Mesenchymal stem cell (in vitro differentiated cells and primary cell): ENCODE results near the gene PDE8A.

Experiments used
- DNase-seq: peaks from one replicate; pipeline ENCODE4 v3.0.0-alpha.2; 2013
- H2AFZ ChIP-seq: one replicate; pipeline ENCODE4 v1.6.1; 2013; ENCODE audit warnings: low read depth, mild to moderate bottlenecking, control low read depth, inconsistent platforms, low read length, moderate library complexity
- H2AK5ac ChIP-seq: 2 replicates; pipeline ENCODE4 v1.6.1; 2013; ENCODE audit warnings: low read length, moderate library complexity, mild to moderate bottlenecking, inconsistent platforms; ENCODE audit not compliant: severe bottlenecking
- H2BK120ac ChIP-seq: one replicate; pipeline ENCODE4 v1.6.1; 2013; ENCODE audit warnings: low read depth, mild to moderate bottlenecking, inconsistent platforms, low read length, moderate library complexity
- H2BK12ac ChIP-seq, 2 experiments: one replicate each; pipeline ENCODE4 v1.6.1; 2013; ENCODE audit warnings: inconsistent platforms in 2 of 2, low read length in 2 of 2, mild to moderate bottlenecking in 2 of 2, moderate library complexity in 2 of 2, control low read depth in 1 of 2
- H2BK15ac ChIP-seq: one replicate; pipeline ENCODE4 v1.6.1; 2013; ENCODE audit warnings: mild to moderate bottlenecking, low read depth, inconsistent platforms; ENCODE audit not compliant: poor library complexity, severe bottlenecking
- H2BK5ac ChIP-seq: 2 replicates; pipeline ENCODE4 v1.6.1; 2013; ENCODE audit warnings: low read depth, mild to moderate bottlenecking, low read length, control low read depth, inconsistent platforms; ENCODE audit not compliant: poor library complexity, severe bottlenecking
- H3K14ac ChIP-seq, 2 experiments: one replicate each; pipeline ENCODE4 v1.6.1; 2013; ENCODE audit warnings: inconsistent platforms in 2 of 2, low read length in 2 of 2, control low read depth in 1 of 2, mild to moderate bottlenecking in 1 of 2, moderate library complexity in 1 of 2
- H3K18ac ChIP-seq, 2 experiments: one replicate each; pipeline ENCODE4 v1.6.1; 2013; ENCODE audit warnings: inconsistent platforms in 2 of 2, low read length in 2 of 2, control low read depth in 1 of 2, low read depth in 1 of 2, mild to moderate bottlenecking in 1 of 2
- H3K23ac ChIP-seq, 2 experiments: one replicate each; pipeline ENCODE4 v1.6.1; 2013; ENCODE audit warnings: inconsistent platforms in 2 of 2, low read length in 2 of 2, mild to moderate bottlenecking in 2 of 2, moderate library complexity in 2 of 2, control low read depth in 1 of 2
- H3K27ac ChIP-seq: 2 replicates; pipeline ENCODE4 v1.5.1; 2013; ENCODE audit warnings: mild to moderate bottlenecking, moderate library complexity, low read length, control low read depth, inconsistent platforms; ENCODE audit not compliant: poor library complexity, severe bottlenecking
- H3K27me3 ChIP-seq, 2 experiments: 2 replicates each; pipeline versions ENCODE4 v1.6.1 to v1.7.0; 2013; ENCODE audit warnings: low read length in 2 of 2, mild to moderate bottlenecking in 2 of 2, moderate library complexity in 2 of 2, control low read depth in 1 of 2, inconsistent platforms in 1 of 2; ENCODE audit not compliant: control insufficient read depth in 1 of 2, insufficient read depth in 1 of 2
- H3K36me3 ChIP-seq, 2 experiments: 2 replicates each; pipeline versions ENCODE4 v1.6.1 to v1.7.0; 2013; ENCODE audit warnings: low read length in 2 of 2, control low read depth in 1 of 2, inconsistent platforms in 1 of 2, low read depth in 1 of 2, mild to moderate bottlenecking in 1 of 2; ENCODE audit not compliant: insufficient read depth in 2 of 2, control insufficient read depth in 1 of 2
- H3K4ac ChIP-seq, 2 experiments: one replicate each; pipeline ENCODE4 v1.6.1; 2013; ENCODE audit warnings: inconsistent platforms in 2 of 2, low read length in 2 of 2, mild to moderate bottlenecking in 2 of 2, moderate library complexity in 2 of 2, control low read depth in 1 of 2, low read depth in 1 of 2
- H3K4me1 ChIP-seq: 2 replicates; pipeline ENCODE4 v1.6.1; 2013; ENCODE audit warnings: low read depth, low read length, control low read depth; ENCODE audit not compliant: control insufficient read depth, insufficient read depth
- H3K4me2 ChIP-seq: 2 replicates; pipeline ENCODE4 v1.6.1; 2013; ENCODE audit warnings: low read length, mild to moderate bottlenecking, inconsistent platforms; ENCODE audit not compliant: poor library complexity, severe bottlenecking
- H3K4me3 ChIP-seq, 2 experiments: 2 replicates each; pipeline versions ENCODE4 v1.5.1 to v1.7.0; 2013; ENCODE audit warnings: low read length in 2 of 2, mild to moderate bottlenecking in 2 of 2, control low read depth in 1 of 2, low read depth in 1 of 2; ENCODE audit not compliant: insufficient read depth in 1 of 2
- H3K79me1 ChIP-seq: replicated peaks from 2 replicates; pipeline ENCODE4 v1.6.1; 2013; ENCODE audit warnings: mild to moderate bottlenecking, control low read depth, low read length, inconsistent platforms; ENCODE audit not compliant: poor library complexity, severe bottlenecking
- H3K9ac ChIP-seq: 2 replicates; pipeline ENCODE4 v1.7.0; 2013; ENCODE audit warnings: mild to moderate bottlenecking, low read length, moderate library complexity
- H3K9me3 ChIP-seq: 2 replicates; pipeline ENCODE4 v1.7.0; 2013; ENCODE audit warnings: mild to moderate bottlenecking, low read length; ENCODE audit not compliant: control insufficient read depth
- H4K8ac ChIP-seq: one replicate; pipeline ENCODE4 v1.6.1; 2013; ENCODE audit warnings: inconsistent platforms, mild to moderate bottlenecking, low read length, moderate library complexity
- H4K91ac ChIP-seq: one replicate; pipeline ENCODE4 v1.6.1; 2013; ENCODE audit warnings: mild to moderate bottlenecking, low read length, inconsistent platforms
- WGBS: methylation state at CpG from one replicate; pipeline ENCODE4 v1.1.7; 2013; ENCODE audit warnings: mixed read lengths; 5-methylcytosine and 5-hydroxymethylcytosine counted together

PDE8A gene

DNA sequence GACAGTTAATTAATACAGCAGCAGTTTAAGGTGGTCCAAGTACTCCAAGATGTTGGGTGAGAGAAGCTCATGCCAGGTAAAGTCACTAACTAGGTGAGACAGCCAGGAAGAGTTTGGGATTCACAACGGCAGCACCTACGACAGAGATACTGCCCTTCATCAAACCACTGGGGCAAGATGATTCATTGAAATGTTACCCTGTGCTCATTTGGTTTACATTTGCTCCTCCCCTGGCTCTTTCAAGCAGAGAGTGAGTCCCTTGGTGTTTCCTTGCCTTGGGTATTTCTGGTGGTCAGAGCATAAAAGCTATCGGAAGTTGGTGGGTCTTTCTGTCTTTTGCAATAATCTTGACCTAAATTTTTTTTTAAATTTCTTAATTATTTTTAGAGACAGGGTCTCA, 19.9 kb upstream of the PDE8A start:
- Histone ChIP-seq H3K18ac (no peak overlapping the region), H2BK120ac (no peak overlapping the region)

DNA sequence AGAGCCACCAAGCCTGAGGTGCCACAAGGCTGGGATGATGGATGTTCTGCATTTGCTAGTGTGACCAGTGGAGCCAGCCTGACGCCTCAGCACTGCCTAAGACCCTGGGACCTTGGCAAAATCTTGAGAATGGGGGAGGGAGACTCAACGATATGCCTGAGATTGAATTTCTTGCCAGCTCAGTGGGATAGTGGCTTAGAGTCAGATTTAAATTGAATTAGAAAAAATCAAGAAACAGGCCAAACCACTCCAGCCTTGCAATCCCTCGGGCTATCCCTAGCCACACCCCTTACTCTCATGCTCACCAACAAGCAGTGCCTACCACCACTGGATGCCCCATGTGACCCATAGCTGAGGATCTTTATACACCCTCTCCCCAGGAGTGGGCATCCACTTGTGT, 18.7 kb upstream of the PDE8A start:
- Histone ChIP-seq H3K79me1 (no peaks in the 10 kb centered on the region), H2BK5ac (no peak overlapping the region), H2BK120ac (no peak overlapping the region), H3K4me2 (no peak overlapping the region), H3K23ac (no peak overlapping the region), H4K8ac (no peak overlapping the region), H3K4me3 (no peak overlapping the region), H3K36me3 (no peaks in the 10 kb centered on the region), H4K91ac (no peak overlapping the region), H3K27ac (no peak overlapping the region), H3K4me1 (peaks cover 3% of the 10 kb centered on the region), H2BK15ac (no peak overlapping the region), H3K9me3 (peaks cover 13% of the 10 kb centered on the region), H3K14ac (no peak overlapping the region), H3K27me3 (no peaks in the 10 kb centered on the region), H3K9ac (no peak overlapping the region), H2BK12ac (no peak overlapping the region), H2AK5ac (no peak overlapping the region), H3K18ac (no peak overlapping the region), H2AFZ (no peak overlapping the region), H3K4ac (no peak overlapping the region)
- 97% methylated on average over 3 of the region's 3 CpGs for WGBS
- no peak for DNase-seq

More for the DNA sequence above, 19.9 kb upstream of the PDE8A start:
- no peak overlapping the region for H4K91ac ChIP-seq
- H3K14ac ChIP-seq, result no peak overlapping the region
- peak overlapping the region; percentile 35 for H2AK5ac ChIP-seq
- H3K9me3 ChIP-seq, result peaks cover 13% of the 10 kb centered on the region
- no peak overlapping the region for H2BK12ac ChIP-seq
- no peak overlapping the region for H3K4me2 ChIP-seq
- H4K8ac ChIP-seq, result no peak overlapping the region
- H3K36me3 ChIP-seq, result no peaks in the 10 kb centered on the region
- H3K79me1 ChIP-seq, result no peaks in the 10 kb centered on the region
- H3K9ac ChIP-seq, result no peak overlapping the region
- no peak overlapping the region for H2AFZ ChIP-seq
- DNase-seq, result no peak
- H3K23ac ChIP-seq, result no peak overlapping the region
- H3K27ac ChIP-seq, result no peak overlapping the region
- no peak overlapping the region for H2BK5ac ChIP-seq
- WGBS, result 25% methylated on average over 1 of the region's 3 CpGs
- H3K4me1 ChIP-seq, result peaks cover 3% of the 10 kb centered on the region
- no peak overlapping the region for H3K4ac ChIP-seq
- H3K4me3 ChIP-seq, result no peak overlapping the region
- no peak overlapping the region for H2BK15ac ChIP-seq
- no peaks in the 10 kb centered on the region for H3K27me3 ChIP-seq

DNA sequence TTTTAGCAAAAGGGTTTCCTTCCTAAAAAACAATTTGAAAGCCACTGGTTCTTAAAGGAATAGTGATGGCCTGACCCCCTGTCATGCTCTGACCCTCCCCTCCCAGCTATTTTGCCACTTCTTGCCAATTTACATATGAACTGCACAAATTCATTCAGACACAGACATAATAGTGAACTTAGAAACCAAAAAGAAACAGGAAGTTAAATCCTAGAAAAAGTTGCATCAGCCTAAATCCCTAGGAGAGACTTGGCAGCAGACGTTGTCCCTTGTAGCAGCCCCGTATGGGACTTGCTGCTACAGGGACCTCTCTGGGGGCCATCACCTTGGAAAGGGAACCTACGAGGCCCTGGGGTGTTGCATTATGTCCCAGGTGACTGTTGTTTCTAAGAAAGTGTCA, 14.3 kb upstream of the PDE8A start:
- Histone ChIP-seq H2AK5ac (no peak overlapping the region), H3K9me3 (peaks cover 13% of the 10 kb centered on the region), H4K91ac (no peak overlapping the region), H2BK120ac (no peak overlapping the region), H3K4me1 (no peaks in the 10 kb centered on the region), H3K9ac (no peak overlapping the region), H2BK5ac (no peak overlapping the region), H2BK15ac (no peak overlapping the region), H3K23ac (no peak overlapping the region), H4K8ac (peak overlapping the region; percentile 5), H3K4me3 (no peak overlapping the region), H3K36me3 (no peaks in the 10 kb centered on the region), H3K18ac (no peak overlapping the region), H3K4me2 (no peak overlapping the region), H2BK12ac (no peak overlapping the region), H2AFZ (peak overlapping the region; percentile 11), H3K14ac (peak overlapping the region in 1 of 2 experiments; percentile 59), H3K79me1 (no peaks in the 10 kb centered on the region), H3K27me3 (peaks cover 0 to 8% of the 10 kb centered on the region in 2 experiments), H3K27ac (no peak overlapping the region), H3K4ac (no peak overlapping the region)
- no peak for DNase-seq
- WGBS, result 66% methylated on average over 3 of the region's 3 CpGs

DNA sequence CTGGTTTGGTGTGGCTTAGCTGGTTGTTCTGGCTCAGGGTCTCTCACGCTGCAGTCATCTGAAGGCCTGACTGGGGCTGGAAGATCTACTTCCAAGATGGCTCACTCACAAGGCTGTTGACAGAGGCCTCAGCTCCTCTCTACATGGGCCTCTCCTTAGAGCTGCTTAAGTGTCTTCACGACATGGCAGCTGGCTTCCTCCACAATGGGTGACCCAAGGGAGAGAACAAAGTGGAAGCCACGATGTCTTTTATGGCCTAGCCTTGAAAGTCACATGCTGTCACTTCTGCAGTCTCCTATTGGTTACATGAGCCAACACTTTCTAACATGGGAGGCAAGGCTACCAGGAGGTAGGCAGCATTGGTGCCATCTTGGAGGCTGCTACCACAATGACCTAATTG, 13.4 kb upstream of the PDE8A start:
- Histone ChIP-seq H3K79me1 (no peaks in the 10 kb centered on the region), H3K9me3 (peaks cover 13% of the 10 kb centered on the region), H2BK12ac (no peak overlapping the region), H3K36me3 (no peaks in the 10 kb centered on the region), H2BK120ac (no peak overlapping the region), H4K91ac (peak overlapping the region; percentile 14), H2AFZ (no peak overlapping the region), H3K4me3 (no peak overlapping the region), H3K18ac (no peak overlapping the region), H3K23ac (no peak overlapping the region), H2BK15ac (no peak overlapping the region), H3K4ac (no peak overlapping the region), H2BK5ac (no peak overlapping the region), H3K27me3 (peaks cover 0 to 8% of the 10 kb centered on the region in 2 experiments), H4K8ac (no peak overlapping the region), H3K27ac (no peak overlapping the region), H3K4me1 (no peaks in the 10 kb centered on the region), H3K9ac (no peak overlapping the region), H3K14ac (no peak overlapping the region), H2AK5ac (no peak overlapping the region), H3K4me2 (no peak overlapping the region)
- 87% methylated on average over 3 of the region's 3 CpGs for WGBS
- DNase-seq, result no peak
